HCT116 (cell line): ENCODE results near the gene CES3.

Source experiments
- CEBPB ChIP-seq: IDR thresholded peaks from 2 replicates; pipeline ENCODE4 v1.6.1; 2012; ENCODE audit warnings: low read depth
- CTCF ChIP-seq, 3 experiments: fragments of 200-600 bp in 1 of 3; sonication (generic) in 1 of 3; IDR thresholded peaks in 2 of 3; conservative IDR thresholded peaks in 1 of 3; 2 replicates each; pipeline ENCODE4 v1.5.1; 2012 to 2017; ENCODE audit warnings: low read depth in 2 of 3, low read length in 2 of 3, antibody characterized with exemption in 1 of 3, borderline replicate concordance in 1 of 3, control low read depth in 1 of 3, mild to moderate bottlenecking in 1 of 3, mixed read lengths in 1 of 3, mixed run types in 1 of 3, moderate library complexity in 1 of 3; ENCODE audit not compliant: insufficient read depth in 1 of 3
- EZH2 ChIP-seq: fragments of 200-600 bp; sonication (generic); IDR thresholded peaks from 2 replicates; pipeline ENCODE4 v1.6.1; 2017; ENCODE audit warnings: antibody characterized with exemption, mixed run types
- FOSL1 ChIP-seq: IDR thresholded peaks from 2 replicates; pipeline ENCODE4 v1.6.1; 2012; ENCODE audit warnings: low read depth
- MAX ChIP-seq: IDR thresholded peaks from 2 replicates; pipeline ENCODE4 v1.6.1; 2012
- POLR2A ChIP-seq: IDR thresholded peaks from 2 replicates; pipeline ENCODE4 v1.7.0; 2011; ENCODE audit warnings: borderline replicate concordance; ENCODE audit not compliant: insufficient read depth, insufficient read length; ENCODE audit errors: extremely low read depth
- POLR2AphosphoS5 ChIP-seq: IDR thresholded peaks from 2 replicates; pipeline ENCODE4 v1.6.1; 2011; ENCODE audit warnings: mild to moderate bottlenecking, low read depth, low read length, moderate library complexity
- SP1 ChIP-seq: IDR thresholded peaks from 2 replicates; pipeline ENCODE4 v1.6.1; 2012; ENCODE audit warnings: low read depth
- TF ChIP-seq, protein P1 (sequence below): IDR thresholded peaks from 2 replicates; pipeline ENCODE4 v1.6.1; 2012; ENCODE audit warnings: low read depth

DNA sequence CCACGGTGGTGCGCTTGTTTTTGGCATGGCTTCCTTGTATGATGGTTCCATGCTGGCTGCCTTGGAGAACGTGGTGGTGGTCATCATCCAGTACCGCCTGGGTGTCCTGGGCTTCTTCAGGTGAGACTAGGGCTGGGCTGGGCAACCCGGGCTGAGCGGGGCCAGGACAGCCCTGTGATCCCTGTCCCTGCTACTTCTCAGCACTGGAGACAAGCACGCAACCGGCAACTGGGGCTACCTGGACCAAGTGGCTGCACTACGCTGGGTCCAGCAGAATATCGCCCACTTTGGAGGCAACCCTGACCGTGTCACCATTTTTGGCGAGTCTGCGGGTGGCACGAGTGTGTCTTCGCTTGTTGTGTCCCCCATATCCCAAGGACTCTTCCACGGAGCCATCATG lies 20.8 kb upstream of the CES3 start:
- TF ChIP-seq CTCF (IDR thresholded peaks at IDR 0.05 in 2 of 3, conservative IDR thresholded peaks at IDR 0.05 in 1 of 3; ENCODE audit: borderline replicate concordance in 1 of 3, insufficient read depth in 1 of 3, low read depth in 2 of 3, low read length in 2 of 3) (no peak), MAX (no peak), SP1 (no peak), POLR2A (no peak), POLR2AphosphoS5 (no peak), FOSL1 (no peak), EZH2 (no peak), CEBPB (no peak)
- TF ChIP-seq, protein P1, sequence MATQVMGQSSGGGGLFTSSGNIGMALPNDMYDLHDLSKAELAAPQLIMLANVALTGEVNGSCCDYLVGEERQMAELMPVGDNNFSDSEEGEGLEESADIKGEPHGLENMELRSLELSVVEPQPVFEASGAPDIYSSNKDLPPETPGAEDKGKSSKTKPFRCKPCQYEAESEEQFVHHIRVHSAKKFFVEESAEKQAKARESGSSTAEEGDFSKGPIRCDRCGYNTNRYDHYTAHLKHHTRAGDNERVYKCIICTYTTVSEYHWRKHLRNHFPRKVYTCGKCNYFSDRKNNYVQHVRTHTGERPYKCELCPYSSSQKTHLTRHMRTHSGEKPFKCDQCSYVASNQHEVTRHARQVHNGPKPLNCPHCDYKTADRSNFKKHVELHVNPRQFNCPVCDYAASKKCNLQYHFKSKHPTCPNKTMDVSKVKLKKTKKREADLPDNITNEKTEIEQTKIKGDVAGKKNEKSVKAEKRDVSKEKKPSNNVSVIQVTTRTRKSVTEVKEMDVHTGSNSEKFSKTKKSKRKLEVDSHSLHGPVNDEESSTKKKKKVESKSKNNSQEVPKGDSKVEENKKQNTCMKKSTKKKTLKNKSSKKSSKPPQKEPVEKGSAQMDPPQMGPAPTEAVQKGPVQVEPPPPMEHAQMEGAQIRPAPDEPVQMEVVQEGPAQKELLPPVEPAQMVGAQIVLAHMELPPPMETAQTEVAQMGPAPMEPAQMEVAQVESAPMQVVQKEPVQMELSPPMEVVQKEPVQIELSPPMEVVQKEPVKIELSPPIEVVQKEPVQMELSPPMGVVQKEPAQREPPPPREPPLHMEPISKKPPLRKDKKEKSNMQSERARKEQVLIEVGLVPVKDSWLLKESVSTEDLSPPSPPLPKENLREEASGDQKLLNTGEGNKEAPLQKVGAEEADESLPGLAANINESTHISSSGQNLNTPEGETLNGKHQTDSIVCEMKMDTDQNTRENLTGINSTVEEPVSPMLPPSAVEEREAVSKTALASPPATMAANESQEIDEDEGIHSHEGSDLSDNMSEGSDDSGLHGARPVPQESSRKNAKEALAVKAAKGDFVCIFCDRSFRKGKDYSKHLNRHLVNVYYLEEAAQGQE: no peak
